CD4-positive, alpha-beta T cell (primary cell): Measurements from ENCODE around the gene KRTAP10-1. TPM values are rescaled to one million over a fixed set of nuclear protein-coding genes. Genes with fewer than 3 reads are reported as not detected.
"Not testable (repeated sequence)": the region's sequence is repeated elsewhere in the genome, so short reads cannot be mapped to it uniquely, and the experiment has no call there.

Experiments
- ATAC-seq: fragments of 200-7000 bp; cut with Tn5 transposase; one replicate; pipeline ENCODE4 v1.10.0; 2022; ENCODE audit warnings: mild to moderate bottlenecking; ENCODE audit not compliant: poor library complexity
- CTCF ChIA-PET: fragments of 350-600 bp; sonication (Branson Sonifier 250); formaldehyde crosslinking; loops from one replicate; lab custom pipeline; 2021; ENCODE audit warnings: antibody characterized with exemption, inconsistent platforms; lab: Charles Lee
- POLR2A ChIA-PET: fragments of 350-600 bp; sonication (Branson Sonifier 250); formaldehyde crosslinking; loops from one replicate; lab custom pipeline; 2021; ENCODE audit warnings: antibody characterized with exemption, inconsistent platforms; lab: Charles Lee
- DNase-seq, 14 experiments: peaks; one replicate each; pipeline ENCODE4 v3.0.0-alpha.2; 2013 to 2020; ENCODE audit warnings: mixed read lengths in 2 of 14
- H3K27ac ChIP-seq, 2 donors: one replicate each; pipeline versions ENCODE4 v1.5.1 to v1.7.0; 2013; ENCODE audit warnings: low read length in 2 of 2, low read depth in 1 of 2, mild to moderate bottlenecking in 1 of 2
- H3K27me3 ChIP-seq, 2 experiments: 1 replicate in 1 of 2; 2 replicates in 1 of 2; pipeline versions ENCODE4 v1.6.1 to v1.7.0; 2013; ENCODE audit warnings: low read length in 2 of 2, control low read depth in 1 of 2, mild to moderate bottlenecking in 1 of 2, moderate library complexity in 1 of 2; ENCODE audit not compliant: insufficient read depth in 2 of 2, control insufficient read depth in 1 of 2
- H3K36me3 ChIP-seq: one replicate; pipeline ENCODE4 v1.6.1; 2013; ENCODE audit warnings: low read length, control low read depth; ENCODE audit not compliant: insufficient read depth
- H3K4me1 ChIP-seq: one replicate; pipeline ENCODE4 v1.6.1; 2013; ENCODE audit warnings: low read length, control low read depth; ENCODE audit not compliant: insufficient read depth
- H3K4me3 ChIP-seq: one replicate; pipeline ENCODE4 v1.5.1; 2013; ENCODE audit warnings: mild to moderate bottlenecking, low read length, moderate library complexity
- H3K9me3 ChIP-seq, 2 experiments: 1 replicate in 1 of 2; 2 replicates in 1 of 2; pipeline versions ENCODE4 v1.6.1 to v1.7.0; 2013; ENCODE audit warnings: low read length in 2 of 2, mild to moderate bottlenecking in 2 of 2, control low read depth in 1 of 2, moderate library complexity in 1 of 2; ENCODE audit not compliant: control insufficient read depth in 1 of 2, insufficient read depth in 1 of 2
- H3K27ac Mint-ChIP-seq: one replicate; pipeline ENCODE4 v1.8.0; 2020; ENCODE audit warnings: mixed read lengths
- H3K27me3 Mint-ChIP-seq: one replicate; pipeline ENCODE4 v1.8.0; 2021; ENCODE audit warnings: mixed read lengths
- H3K36me3 Mint-ChIP-seq: one replicate; pipeline ENCODE4 v1.8.0; 2021; ENCODE audit warnings: low read depth, mixed read lengths
- H3K4me1 Mint-ChIP-seq: one replicate; pipeline ENCODE4 v1.8.0; 2021; ENCODE audit warnings: low read depth, mixed read lengths
- H3K4me3 Mint-ChIP-seq: one replicate; pipeline ENCODE4 v1.8.0; 2020; ENCODE audit warnings: mild to moderate bottlenecking, mixed read lengths
- H3K9me3 Mint-ChIP-seq: one replicate; pipeline ENCODE4 v1.8.0; 2020; ENCODE audit warnings: mixed read lengths
- CTCF ChIP-seq: fragments of 200-600 bp; IDR thresholded peaks from one replicate; pipeline ENCODE4 v1.8.0; 2022; ENCODE audit warnings: antibody characterized with exemption, mild to moderate bottlenecking
- intact Hi-C, 2 experiments: fragments of 100-400 bp; cut with DNase I in 1 of 2; cut with micrococcal nuclease in 1 of 2; formaldehyde crosslinking; loops; one replicate each; pipeline versions ENCODE4 v1.15.1 to v1.9.0; 2023 to 2025; cut with DNase I, micrococcal nuclease
- total RNA-seq, 174 experiments: library from RNA in 2 of 174; stranded (reverse) in 2 of 174; gene quantifications; one replicate each; pipeline ENCODE4 v1.2.3 and lab custom pipeline; 2021 to 2026

Gene KRTAP10-1
- total RNA-seq, 2 experiments from 2014 or later, result not detected

DNA sequence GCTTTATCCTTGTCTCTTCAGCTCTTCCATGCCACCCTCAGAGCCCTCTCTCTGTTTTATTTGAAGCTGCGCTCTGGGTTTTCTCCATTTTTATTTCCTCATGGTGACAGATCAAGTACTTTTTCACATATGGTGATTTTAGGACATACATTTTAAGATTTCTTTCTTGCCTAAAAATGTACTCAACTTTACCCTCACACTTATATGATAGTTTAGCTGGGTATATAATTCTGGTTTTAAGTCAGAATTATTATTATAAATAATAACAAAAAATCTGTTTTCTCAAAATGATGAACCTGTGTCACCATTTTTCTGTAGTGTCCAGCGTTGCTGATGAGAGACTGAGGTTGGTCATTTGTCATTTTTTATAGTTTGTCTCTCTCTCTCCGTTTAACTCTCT is 41.2 kb upstream of the KRTAP10-1 start:
- ChIA-PET CTCF (no interaction called here), POLR2A (interaction anchor here (0.6 to 1.5 kb wide), 2 partner anchors 33 to 184 kb away, joined by 3 to 6 read pairs; no protein-coding TSS in a partner anchor)
- no peak for ATAC-seq
- intact Hi-C loops, result no loop called here
- Histone ChIP-seq H3K4me1 (peaks cover 3% of the 10 kb centered on the region), H3K36me3 (no peaks in the 10 kb centered on the region), H3K4me3 (no peak overlapping the region), H3K27ac (no peak overlapping the region), H3K27me3 (peaks cover 0 to 10% of the 10 kb centered on the region in 2 experiments), H3K9me3 (peaks cover 12 to 41% of the 10 kb centered on the region in 2 experiments)
- H3K27ac Mint-ChIP-seq, result no peak overlapping the region
- peaks cover 14% of the 10 kb centered on the region for H3K9me3 Mint-ChIP-seq
- no peak for TF ChIP-seq CTCF
- no peak for DNase-seq
- H3K27me3 Mint-ChIP-seq, result peaks cover 27% of the 10 kb centered on the region
- no peaks in the 10 kb centered on the region for H3K36me3 Mint-ChIP-seq
- H3K4me1 Mint-ChIP-seq, result peaks cover 24% of the 10 kb centered on the region
- peak overlapping the region; percentile 8 for H3K4me3 Mint-ChIP-seq

DNA sequence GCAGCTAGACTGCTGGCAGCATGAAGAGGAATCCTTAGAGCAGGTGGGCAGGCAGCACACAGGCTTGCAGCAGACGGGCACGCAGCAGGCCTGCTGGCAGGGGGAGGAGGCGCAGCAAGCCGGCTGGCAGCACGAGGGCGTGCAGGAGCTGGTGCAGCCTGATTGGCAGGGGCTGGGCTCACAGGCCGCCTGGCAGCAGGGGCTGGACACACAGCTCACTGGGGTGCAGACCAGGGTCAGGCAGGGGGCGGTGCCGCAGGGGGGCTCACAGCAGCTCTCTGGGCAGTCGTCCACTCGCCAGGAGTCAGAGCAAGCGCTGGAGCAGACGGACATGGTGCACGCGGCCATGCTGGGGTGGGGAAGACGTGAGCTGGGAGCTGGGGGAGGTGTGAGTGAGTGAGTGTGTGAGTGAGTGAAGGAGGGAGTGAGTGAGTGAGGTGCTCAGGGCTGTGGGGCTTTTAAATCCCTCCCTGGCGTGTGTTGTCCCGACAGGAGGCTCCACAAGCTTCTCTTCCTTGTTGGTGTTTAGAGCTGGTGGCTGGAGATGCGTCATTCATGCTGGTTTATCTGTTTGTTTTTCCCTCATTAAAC is 40.3 kb upstream of the KRTAP10-1 start, which contains the start of gene KRTAP10-5:
TSS of gene KRTAP10-5 (minus strand) at position 374 of the 591 bp plus-strand sequence. CDS start at position 348, 26 bp downstream.
- H3K4me3 ChIP-seq, H3K27me3 ChIP-seq, H3K36me3 Mint-ChIP-seq, intact Hi-C loops, H3K4me1 ChIP-seq, DNase-seq, H3K36me3 ChIP-seq, ATAC-seq, H3K27ac Mint-ChIP-seq, H3K27ac ChIP-seq: not testable (repeated sequence)
- H3K4me3 Mint-ChIP-seq, result peak within 1 kb of the TSS; percentile 20
- ChIA-PET POLR2A (interaction anchor here (1.5 kb wide), 1 partner anchor 33 kb away, joined by 6 read pairs; no protein-coding TSS in a partner anchor), CTCF (interaction anchor here (0.6 kb wide), 1 partner anchor 48 kb away, joined by 3 read pairs; no protein-coding TSS in a partner anchor)
- H3K4me1 Mint-ChIP-seq, result peaks cover 24% of the 10 kb centered on the region
- peaks cover 14% of the 10 kb centered on the region for H3K9me3 Mint-ChIP-seq
- peaks cover 21% of the 10 kb centered on the region for H3K27me3 Mint-ChIP-seq
- H3K9me3 ChIP-seq, result peaks cover 12 to 38% of the 10 kb centered on the region in 2 experiments

GRCh38 chr21:44579833-44580144 is 39.8 kb upstream of the KRTAP10-1 start:
- CTCF ChIA-PET, result no interaction called here

More at GRCh38 chr21:44579833-44580144, 39.8 kb upstream of the KRTAP10-1 start:
- Histone ChIP-seq H3K36me3 (no peaks in the 10 kb centered on the region), H3K4me3 (no peak overlapping the region), H3K4me1 (peaks cover 3% of the 10 kb centered on the region), H3K27ac (no peak overlapping the region), H3K27me3 (no peaks in the 10 kb centered on the region), H3K9me3 (peaks cover 12 to 41% of the 10 kb centered on the region in 2 experiments)
- H3K27ac Mint-ChIP-seq, result no peak overlapping the region
- TF ChIP-seq CTCF, result no peak
- DNase-seq, result no peak
- peaks cover 14% of the 10 kb centered on the region for H3K9me3 Mint-ChIP-seq
- peak overlapping the region; percentile 20 for H3K4me3 Mint-ChIP-seq
- ATAC-seq, result no peak
- POLR2A ChIA-PET, result no interaction called here
- intact Hi-C loops, result no loop called here
- peaks cover 24% of the 10 kb centered on the region for H3K4me1 Mint-ChIP-seq
- H3K36me3 Mint-ChIP-seq, result no peaks in the 10 kb centered on the region
- peaks cover 17% of the 10 kb centered on the region for H3K27me3 Mint-ChIP-seq
